A673 (cell line): ENCODE results near the gene MSH3. TPM values are rescaled to one million over a fixed set of nuclear protein-coding genes. Genes with fewer than 3 reads are reported as not detected.

Experiments
- BruUV-seq: library from RNA; stranded (reverse); fragments of 400-500 nt; replicated peaks from 2 replicates; lab custom pipeline; 2021; lab: Mats Ljungman, UMichigan
- CTCF ChIA-PET: fragments of 300-600 bp; sonication (Branson Sonifier 250); formaldehyde crosslinking; loops from one replicate; lab custom pipeline; 2022; ENCODE audit warnings: antibody characterized with exemption; lab: Charles Lee
- POLR2A ChIA-PET: fragments of 300-600 bp; sonication (Branson Sonifier 250); formaldehyde crosslinking; loops from one replicate; lab custom pipeline; 2022; ENCODE audit warnings: antibody characterized with exemption; ENCODE audit not compliant: low non-redundant PET; lab: Charles Lee
- DNase-seq: peaks from one replicate; pipeline ENCODE4 v3.0.0-alpha.2; 2015; ENCODE audit warnings: low spot score
- H3K27ac ChIP-seq: fragments of 200-600 bp; sonication (generic); 2 replicates; pipeline ENCODE4 v1.5.1; 2016; ENCODE audit warnings: mixed run types, low read depth, mild to moderate bottlenecking, mixed read lengths, antibody characterized with exemption, low read length; ENCODE audit not compliant: poor library complexity, severe bottlenecking
- H3K27me3 ChIP-seq: fragments of 200-600 bp; sonication (generic); replicated peaks from 2 replicates; pipeline ENCODE4 v1.6.1; 2017; ENCODE audit warnings: mixed run types, low read depth, mild to moderate bottlenecking, mixed read lengths, antibody characterized with exemption, low read length; ENCODE audit not compliant: insufficient read depth, poor library complexity
- H3K36me3 ChIP-seq: fragments of 200-600 bp; sonication (generic); 2 replicates; pipeline ENCODE4 v1.6.1; 2016; ENCODE audit warnings: mixed run types, mild to moderate bottlenecking, mixed read lengths, antibody characterized with exemption, low read length; ENCODE audit not compliant: insufficient read depth, poor library complexity, severe bottlenecking
- H3K4me1 ChIP-seq: fragments of 200-600 bp; sonication (generic); 2 replicates; pipeline ENCODE4 v1.6.1; 2017; ENCODE audit warnings: mixed run types, mild to moderate bottlenecking, mixed read lengths, antibody characterized with exemption, low read length; ENCODE audit not compliant: insufficient read depth, poor library complexity, severe bottlenecking
- H3K4me3 ChIP-seq: fragments of 200-600 bp; sonication (generic); 2 replicates; pipeline ENCODE4 v1.5.1; 2016; ENCODE audit warnings: low read depth, mixed run types, mild to moderate bottlenecking, mixed read lengths, low read length; ENCODE audit not compliant: poor library complexity, severe bottlenecking
- H3K9me3 ChIP-seq: fragments of 200-600 bp; sonication (generic); 2 replicates; pipeline ENCODE4 v1.6.1; 2016; ENCODE audit warnings: mixed run types, low read depth, mild to moderate bottlenecking, mixed read lengths, antibody characterized with exemption, low read length; ENCODE audit not compliant: poor library complexity, severe bottlenecking
- EZH2 ChIP-seq: fragments of 200-600 bp; sonication (generic); IDR thresholded peaks from 2 replicates; pipeline ENCODE4 v1.6.1; 2017; ENCODE audit warnings: borderline replicate concordance, low read depth, mild to moderate bottlenecking, mixed read lengths, antibody characterized with exemption, low read length; ENCODE audit not compliant: poor library complexity, severe bottlenecking
- intact Hi-C: fragments of 100-400 bp; cut with micrococcal nuclease; formaldehyde crosslinking; loops from one replicate; pipeline ENCODE4 v1.10.0; 2022; ENCODE audit not compliant: unreplicated experiment
- total RNA-seq: library from RNA; stranded (reverse); gene quantifications from 2 replicates; pipeline ENCODE4 v1.2.3, GENCODE V29; 2021
- TF ChIP-seq, protein P1 (sequence below): fragments of 300-800, 200-600 bp; sonication (generic); conservative IDR thresholded peaks from 2 replicates; pipeline ENCODE4 v1.5.1; 2017; ENCODE audit warnings: low read depth, mild to moderate bottlenecking, antibody characterized with exemption, low read length, moderate library complexity, mixed read lengths

The MSH3 gene
- total RNA-seq, 1 experiment from 2014 or later, result 16.2 TPM

DNA sequence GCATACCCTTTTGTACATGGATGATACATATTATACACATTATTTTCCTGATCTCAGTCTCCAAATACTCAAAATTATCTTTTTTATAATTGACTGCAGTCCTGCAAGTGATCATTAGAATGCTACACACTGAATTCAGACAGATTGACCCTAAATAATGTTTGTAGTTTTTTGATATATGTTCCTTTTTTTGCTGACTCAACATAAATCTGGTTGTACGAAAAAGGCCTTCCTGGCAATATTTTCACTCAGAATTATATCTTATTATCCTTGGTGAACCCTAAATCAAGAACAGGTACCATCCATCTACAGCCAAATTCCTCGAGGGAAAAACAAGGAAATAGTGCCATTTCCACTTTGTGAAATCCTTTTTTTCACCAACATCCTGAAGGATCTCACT lies 200.1 kb downstream of the MSH3 start:
- ChIA-PET POLR2A (no interaction called here), CTCF (no interaction called here)
- intact Hi-C loops, result no loop called here
- DNase-seq, result no peak
- no peaks in the 10 kb centered on the region for H3K4me1 ChIP-seq
- H3K27ac ChIP-seq, result no peak overlapping the region
- peaks cover 7% of the 10 kb centered on the region for H3K9me3 ChIP-seq
- H3K27me3 ChIP-seq, result no peaks in the 10 kb centered on the region
- H3K4me3 ChIP-seq, result no peak overlapping the region
- no peaks in the 10 kb centered on the region for H3K36me3 ChIP-seq
- no TSS peak for BruUV-seq
- TF ChIP-seq, protein P1, sequence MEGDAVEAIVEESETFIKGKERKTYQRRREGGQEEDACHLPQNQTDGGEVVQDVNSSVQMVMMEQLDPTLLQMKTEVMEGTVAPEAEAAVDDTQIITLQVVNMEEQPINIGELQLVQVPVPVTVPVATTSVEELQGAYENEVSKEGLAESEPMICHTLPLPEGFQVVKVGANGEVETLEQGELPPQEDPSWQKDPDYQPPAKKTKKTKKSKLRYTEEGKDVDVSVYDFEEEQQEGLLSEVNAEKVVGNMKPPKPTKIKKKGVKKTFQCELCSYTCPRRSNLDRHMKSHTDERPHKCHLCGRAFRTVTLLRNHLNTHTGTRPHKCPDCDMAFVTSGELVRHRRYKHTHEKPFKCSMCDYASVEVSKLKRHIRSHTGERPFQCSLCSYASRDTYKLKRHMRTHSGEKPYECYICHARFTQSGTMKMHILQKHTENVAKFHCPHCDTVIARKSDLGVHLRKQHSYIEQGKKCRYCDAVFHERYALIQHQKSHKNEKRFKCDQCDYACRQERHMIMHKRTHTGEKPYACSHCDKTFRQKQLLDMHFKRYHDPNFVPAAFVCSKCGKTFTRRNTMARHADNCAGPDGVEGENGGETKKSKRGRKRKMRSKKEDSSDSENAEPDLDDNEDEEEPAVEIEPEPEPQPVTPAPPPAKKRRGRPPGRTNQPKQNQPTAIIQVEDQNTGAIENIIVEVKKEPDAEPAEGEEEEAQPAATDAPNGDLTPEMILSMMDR, result no peak
- TF ChIP-seq EZH2, result no peak

DNA sequence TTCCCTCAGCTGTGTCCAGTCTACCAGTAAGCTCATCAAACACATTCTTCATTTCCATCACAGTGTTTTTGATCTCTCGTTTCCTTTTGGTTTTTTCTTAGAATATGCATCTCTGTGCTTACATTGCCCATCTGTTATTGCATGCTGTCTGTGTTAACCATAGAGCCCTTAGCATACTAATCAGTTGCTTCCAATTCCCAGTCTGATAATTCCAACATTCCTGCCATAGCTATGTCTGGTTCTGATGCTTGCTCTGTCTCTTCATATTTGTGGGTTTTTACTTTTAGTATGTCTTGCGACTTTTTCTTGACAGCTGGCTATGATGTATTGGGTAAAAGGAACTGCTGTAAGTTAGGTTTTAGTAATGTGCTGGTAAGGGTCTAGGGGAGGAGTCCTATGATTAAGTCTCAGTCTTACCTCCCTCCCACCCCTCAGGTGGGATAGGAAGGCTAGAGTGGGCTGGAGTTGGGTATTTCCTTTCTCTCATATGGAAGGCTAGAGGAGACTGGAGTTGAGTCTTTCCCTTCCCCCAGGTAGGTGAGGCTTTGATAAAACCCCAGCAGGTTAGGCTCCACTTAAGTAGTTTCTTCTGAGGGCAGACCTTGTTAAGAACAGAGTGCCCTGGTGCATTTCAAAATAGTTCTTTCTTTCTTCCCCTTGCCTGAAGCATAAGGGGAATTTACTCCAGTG lies 206.6 kb downstream of the MSH3 start:
- ChIA-PET POLR2A (no interaction called here), CTCF (no interaction called here)
- no peaks in the 10 kb centered on the region for H3K9me3 ChIP-seq
- H3K4me1 ChIP-seq, result peaks cover 9% of the 10 kb centered on the region
- H3K36me3 ChIP-seq, result no peaks in the 10 kb centered on the region
- H3K27me3 ChIP-seq, result no peaks in the 10 kb centered on the region
- no TSS peak for BruUV-seq
- no peak overlapping the region for H3K27ac ChIP-seq
- DNase-seq, result no peak
- TF ChIP-seq, protein P1, result no peak
- TF ChIP-seq EZH2, result no peak
- intact Hi-C loops, result no loop called here
- H3K4me3 ChIP-seq, result no peak overlapping the region

DNA sequence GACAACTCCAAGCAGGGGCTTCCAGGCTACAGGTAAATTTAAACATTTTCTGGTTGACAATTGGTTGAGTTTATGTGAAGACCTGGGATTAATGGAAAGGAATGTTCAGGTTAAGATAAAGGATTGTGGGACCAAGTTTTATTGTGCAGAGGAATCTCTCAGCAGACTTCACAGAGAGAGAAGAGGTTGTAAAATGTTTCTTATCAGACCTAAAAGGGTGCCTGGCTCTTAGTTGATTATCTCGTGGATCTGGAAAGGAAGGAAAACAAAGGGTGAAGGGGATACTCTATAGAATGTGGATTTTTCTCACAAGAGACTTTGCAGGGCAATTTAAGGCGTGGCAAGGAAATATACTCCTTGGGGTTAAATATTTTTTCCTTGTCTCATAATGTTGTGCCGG lies 209.3 kb downstream of the MSH3 start:
- no peak for TF ChIP-seq EZH2
- TF ChIP-seq, protein P1, result no peak
- no peaks in the 10 kb centered on the region for H3K27me3 ChIP-seq
- H3K36me3 ChIP-seq, result no peaks in the 10 kb centered on the region
- no peaks in the 10 kb centered on the region for H3K9me3 ChIP-seq
- peaks cover 9% of the 10 kb centered on the region for H3K4me1 ChIP-seq
- POLR2A ChIA-PET, result no interaction called here
- no peak overlapping the region for H3K4me3 ChIP-seq
- CTCF ChIA-PET, result no interaction called here
- intact Hi-C loops, result no loop called here
- no peak overlapping the region for H3K27ac ChIP-seq
- DNase-seq, result no peak
- BruUV-seq, result no TSS peak
